ENCODE measurements around the gene DDX1.

DNA sequence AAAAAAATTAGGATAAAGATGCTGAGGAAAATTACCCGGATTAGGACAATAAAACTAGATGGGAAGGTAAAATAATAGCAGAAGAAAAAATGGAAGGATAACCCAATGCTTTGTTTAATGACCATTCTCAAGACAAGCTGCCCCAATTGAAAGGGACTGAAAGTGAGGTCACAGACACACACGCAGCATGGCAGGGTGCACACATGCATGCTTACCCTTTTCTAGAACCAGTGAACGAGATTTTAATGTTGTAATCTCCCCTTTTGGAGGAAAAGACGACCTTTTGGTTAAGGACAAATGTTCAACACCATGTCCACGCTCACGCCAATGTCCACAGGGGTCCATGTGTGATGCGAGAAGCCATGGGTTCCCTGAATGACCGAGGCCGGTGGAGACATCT lies 70.9 kb downstream of the DDX1 start:
- TF ChIP-seq CTCF (conservative IDR thresholded peaks at IDR 0.05; ENCODE audit: low read depth in 2 of 2) (no peak), EZH2phosphoT487 (IDR thresholded peaks at IDR 0.05; ENCODE audit: unreplicated experiment) (no peak), JUNB (IDR thresholded peaks at IDR 0.05; ENCODE audit: unreplicated experiment) (no peak), CREB1 (CRISPR knock-in tag; IDR thresholded peaks at IDR 0.05; ENCODE audit: low read depth) (no peak), REST (IDR thresholded peaks at IDR 0.05; ENCODE audit: unreplicated experiment) (no peak), EZH2 (IDR thresholded peaks at IDR 0.05; ENCODE audit: low read depth, unreplicated experiment) (no peak), POLR2AphosphoS5 (IDR thresholded peaks at IDR 0.05; ENCODE audit: low read depth) (no peak), ZNF331 (CRISPR knock-in tag; IDR thresholded peaks at IDR 0.05; ENCODE audit: low read depth) (no peak), ZNF114 (CRISPR knock-in tag; IDR thresholded peaks at IDR 0.05) (no peak)
- TF ChIP-seq, protein P1, sequence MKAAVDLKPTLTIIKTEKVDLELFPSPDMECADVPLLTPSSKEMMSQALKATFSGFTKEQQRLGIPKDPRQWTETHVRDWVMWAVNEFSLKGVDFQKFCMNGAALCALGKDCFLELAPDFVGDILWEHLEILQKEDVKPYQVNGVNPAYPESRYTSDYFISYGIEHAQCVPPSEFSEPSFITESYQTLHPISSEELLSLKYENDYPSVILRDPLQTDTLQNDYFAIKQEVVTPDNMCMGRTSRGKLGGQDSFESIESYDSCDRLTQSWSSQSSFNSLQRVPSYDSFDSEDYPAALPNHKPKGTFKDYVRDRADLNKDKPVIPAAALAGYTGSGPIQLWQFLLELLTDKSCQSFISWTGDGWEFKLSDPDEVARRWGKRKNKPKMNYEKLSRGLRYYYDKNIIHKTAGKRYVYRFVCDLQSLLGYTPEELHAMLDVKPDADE (IDR thresholded peaks at IDR 0.05), result no peak

Data from GM23338 (cell line).